GM12801 (cell line): ENCODE measurements around the gene ROCK2.

Experiments used
- TF ChIP-seq, protein P1 (sequence below): IDR thresholded peaks from one replicate; pipeline ENCODE4 v1.5.1; 2011; ENCODE audit warnings: control low read depth; ENCODE audit not compliant: insufficient read length; ENCODE audit errors: extremely low read depth

The ROCK2 gene

DNA sequence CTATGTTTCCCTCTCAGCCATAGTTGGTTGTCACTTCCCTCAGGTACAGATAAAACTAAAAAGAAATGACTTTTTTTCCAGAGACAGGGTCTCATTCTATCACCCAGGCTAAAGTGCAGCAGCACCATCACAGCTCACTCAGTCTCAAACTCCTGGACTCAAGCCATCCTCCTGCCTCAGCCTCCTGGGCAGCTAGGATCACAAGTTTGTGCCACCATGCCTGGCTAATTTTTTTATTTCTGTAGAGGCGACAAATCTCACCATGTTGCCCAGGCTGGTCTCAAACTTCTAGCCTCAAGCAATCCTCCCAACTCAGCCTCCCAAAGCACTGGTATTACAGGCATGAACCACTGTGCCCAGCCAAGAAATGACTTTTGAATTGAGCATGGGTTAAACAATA lies 8.2 kb downstream of the ROCK2 start:
- TF ChIP-seq, protein P1, sequence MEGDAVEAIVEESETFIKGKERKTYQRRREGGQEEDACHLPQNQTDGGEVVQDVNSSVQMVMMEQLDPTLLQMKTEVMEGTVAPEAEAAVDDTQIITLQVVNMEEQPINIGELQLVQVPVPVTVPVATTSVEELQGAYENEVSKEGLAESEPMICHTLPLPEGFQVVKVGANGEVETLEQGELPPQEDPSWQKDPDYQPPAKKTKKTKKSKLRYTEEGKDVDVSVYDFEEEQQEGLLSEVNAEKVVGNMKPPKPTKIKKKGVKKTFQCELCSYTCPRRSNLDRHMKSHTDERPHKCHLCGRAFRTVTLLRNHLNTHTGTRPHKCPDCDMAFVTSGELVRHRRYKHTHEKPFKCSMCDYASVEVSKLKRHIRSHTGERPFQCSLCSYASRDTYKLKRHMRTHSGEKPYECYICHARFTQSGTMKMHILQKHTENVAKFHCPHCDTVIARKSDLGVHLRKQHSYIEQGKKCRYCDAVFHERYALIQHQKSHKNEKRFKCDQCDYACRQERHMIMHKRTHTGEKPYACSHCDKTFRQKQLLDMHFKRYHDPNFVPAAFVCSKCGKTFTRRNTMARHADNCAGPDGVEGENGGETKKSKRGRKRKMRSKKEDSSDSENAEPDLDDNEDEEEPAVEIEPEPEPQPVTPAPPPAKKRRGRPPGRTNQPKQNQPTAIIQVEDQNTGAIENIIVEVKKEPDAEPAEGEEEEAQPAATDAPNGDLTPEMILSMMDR = no peak

DNA sequence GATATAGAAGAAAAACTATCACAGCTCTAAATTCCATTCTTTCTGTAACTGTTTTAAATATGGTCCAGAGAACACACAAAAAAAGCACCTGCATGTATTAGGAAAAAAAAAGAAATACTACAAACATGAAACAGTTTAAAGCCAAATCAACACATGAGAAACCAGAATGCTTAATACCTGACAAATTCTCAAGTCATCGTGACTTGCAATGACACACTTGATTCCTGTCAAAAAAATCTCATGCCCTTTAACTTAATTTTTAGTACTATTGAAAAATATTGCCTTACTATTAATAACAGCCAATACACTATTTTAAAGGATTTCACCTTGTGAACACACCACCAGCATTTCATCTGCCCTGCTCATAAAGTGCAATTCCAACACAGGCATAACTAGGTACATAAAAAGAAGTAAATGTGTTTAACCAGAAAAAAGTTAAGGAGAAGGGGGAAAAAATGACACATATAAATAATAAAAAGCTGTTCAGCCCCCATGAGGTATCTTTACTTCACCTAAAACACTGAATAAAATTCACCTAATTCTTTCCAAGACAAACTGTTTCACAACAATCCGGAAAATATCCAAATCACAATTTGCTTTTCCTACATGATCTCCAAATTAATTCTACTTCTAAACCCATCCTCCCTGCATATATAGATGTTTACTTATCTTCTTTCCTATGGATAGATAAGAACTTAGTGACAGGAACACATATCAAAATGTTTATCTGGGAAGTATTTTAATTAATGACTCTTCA lies 10.8 kb downstream of the ROCK2 start:
- TF ChIP-seq, protein P1 = no peak

DNA sequence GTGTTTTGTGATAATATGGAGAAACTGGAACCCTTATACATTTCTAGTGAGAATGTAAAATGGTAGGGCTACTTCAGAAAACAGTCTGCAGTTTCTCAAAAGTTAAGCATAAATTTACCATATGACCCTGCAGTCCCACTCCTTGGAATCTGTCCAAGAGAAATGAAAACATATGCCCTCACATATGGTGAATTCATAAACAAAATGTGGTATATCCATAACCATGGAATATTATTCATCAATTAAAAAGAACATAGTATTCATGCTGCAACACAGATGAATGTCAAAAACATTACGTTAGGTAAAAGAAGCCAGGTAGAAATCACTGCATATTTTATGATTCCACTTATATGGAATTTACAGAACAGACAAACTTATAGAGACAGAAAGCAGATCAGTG lies 11.8 kb downstream of the ROCK2 start:
- TF ChIP-seq, protein P1 = no peak

DNA sequence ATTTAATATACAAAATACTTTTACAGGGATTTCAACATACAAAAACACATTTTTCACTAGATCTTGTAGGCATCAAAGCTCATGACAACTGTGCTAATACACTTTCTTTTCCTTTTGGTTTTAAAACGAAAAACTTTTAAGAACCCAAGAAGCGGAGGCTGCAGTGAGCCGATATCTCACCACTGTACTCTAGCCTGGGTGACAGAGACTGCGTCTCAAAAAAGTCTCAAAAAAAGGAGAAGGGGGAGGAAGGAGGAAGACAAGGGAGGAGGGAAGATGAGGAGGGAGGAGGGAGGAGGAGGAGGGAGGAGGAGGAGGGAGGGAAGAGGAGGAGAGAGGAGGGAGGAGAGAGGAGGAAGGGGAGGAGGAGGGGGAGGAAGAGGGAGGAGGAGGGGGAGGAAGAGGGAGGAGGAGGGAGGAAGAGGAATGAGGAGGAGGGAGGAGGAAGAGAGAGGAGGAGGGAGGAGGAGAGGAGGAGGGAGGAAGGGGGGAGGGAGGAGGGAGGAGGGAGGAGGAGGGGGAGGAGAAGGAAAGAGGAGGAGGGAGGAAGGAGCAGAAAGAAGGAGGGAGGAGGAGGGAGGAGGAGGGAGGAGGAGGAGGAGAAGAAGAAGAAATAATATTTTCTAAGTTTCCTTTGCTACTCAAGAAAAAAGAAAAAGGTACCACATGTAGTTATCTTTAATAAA lies 13.8 kb downstream of the ROCK2 start:
- TF ChIP-seq, protein P1 = no peak

DNA sequence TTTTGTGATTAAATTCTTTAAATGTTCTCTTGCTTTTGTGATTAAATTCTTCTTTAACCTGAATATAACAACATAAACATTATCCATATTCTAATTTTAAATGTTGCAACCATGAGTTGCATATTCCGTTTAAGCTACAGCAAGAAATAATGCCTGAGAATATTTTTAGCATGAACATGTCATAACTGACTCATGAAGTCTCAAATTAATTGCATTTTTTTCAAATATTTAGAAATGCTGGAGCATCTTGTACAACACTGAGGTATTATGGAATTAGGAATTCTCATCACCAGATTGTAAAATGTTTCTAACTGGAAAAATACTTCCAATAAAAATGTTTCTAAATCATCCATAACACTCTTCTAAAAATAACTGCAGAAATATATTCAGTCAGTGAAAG lies 14.7 kb downstream of the ROCK2 start:
- TF ChIP-seq, protein P1 = no peak

DNA sequence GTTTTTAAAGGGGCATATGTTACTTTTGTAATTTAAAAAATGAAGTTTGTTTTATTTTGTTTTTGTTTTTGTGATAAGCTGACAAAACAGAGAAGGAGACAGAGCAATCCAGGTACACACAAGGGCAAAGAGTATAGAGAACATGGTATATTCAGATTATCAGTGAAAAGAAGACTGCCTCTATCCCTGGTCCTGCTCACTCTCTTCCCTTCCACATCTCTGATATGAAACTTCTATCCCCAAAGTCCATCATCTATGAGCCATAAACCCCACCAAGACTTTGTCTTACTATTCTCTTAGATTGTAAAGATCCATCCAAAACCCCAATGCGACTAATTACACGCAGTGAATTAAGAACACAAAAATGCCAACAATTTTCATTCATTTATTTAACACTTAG lies 16.6 kb downstream of the ROCK2 start:
- TF ChIP-seq, protein P1 = no peak

DNA sequence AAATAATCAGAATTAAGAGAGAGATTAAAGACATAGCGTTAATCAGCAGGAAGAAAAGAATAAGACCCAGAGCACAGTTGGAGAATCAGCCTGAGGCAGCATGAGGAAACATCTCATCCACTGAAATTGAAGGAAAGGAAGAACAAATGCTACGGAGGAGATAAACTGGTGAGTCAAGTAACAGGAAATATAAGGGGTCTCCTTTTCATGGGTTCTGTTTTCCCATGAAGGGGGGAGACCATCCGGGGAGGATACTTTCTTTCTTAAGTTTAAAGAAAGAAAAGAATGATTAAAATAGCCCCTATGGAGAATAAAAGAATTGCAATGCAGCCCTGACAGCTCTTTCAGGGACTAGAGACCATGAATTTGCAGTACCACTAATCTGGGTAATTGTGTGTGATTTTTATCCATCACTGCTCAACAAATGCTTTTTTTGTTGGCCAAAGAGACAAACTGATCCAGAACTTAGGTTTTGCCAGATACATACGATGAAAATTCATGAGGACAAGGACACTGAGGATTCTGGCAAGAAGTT lies 17.7 kb downstream of the ROCK2 start:
- TF ChIP-seq, protein P1 = no peak
